HL-60/S4 treated with retinoic acid at 250 ng/mL for 4 days and 3 days (cell line): ENCODE data around the gene OLR1.
"Not testable (repeated sequence)": the region's sequence is repeated elsewhere in the genome, so short reads cannot be mapped to it uniquely, and the experiment has no call there.

ENCODE experiments used
- in situ Hi-C: fragments of 300-500 bp; cut with MboI; formaldehyde crosslinking; loops from 2 replicates; pipeline ENCODE4 v1.7.0; 2022; ENCODE audit warnings: low sequenced_read_pairs

OLR1 gene

DNA sequence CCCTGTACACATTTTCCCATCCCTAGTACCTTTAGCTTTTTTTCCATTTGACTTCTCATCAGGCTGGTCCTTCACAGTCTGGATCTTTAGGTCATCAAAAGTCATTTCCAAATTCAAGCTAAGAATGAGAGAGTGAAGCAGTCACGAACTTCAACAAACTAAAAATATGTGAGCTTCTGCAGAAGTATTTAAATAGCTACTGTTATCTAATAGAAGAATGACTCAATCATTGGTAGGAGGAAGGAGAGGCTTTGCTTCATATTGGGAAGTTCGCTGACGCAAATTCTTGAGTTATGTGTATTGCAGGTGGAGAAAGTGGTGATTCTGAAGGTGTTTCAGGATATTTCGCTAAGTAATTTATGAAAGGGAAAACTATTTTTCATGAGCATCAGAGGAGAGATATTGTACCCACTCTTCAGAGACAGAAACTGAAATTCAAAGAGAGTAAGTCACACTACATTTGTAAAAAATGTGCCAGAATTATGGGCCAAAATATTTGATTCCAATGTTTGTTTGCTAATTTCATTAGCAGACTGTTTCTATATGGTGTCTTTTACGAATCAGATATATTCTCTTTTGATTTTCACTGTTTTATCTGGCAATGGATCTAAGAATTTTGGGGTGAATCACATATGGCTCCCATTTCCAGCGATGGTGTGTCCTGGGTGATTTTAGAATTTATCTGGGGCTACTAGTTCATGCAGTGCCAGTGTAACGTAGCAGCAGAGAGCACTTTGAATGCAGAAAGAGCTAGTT lies at the start of gene OLR1:
TSS of gene OLR1 (minus strand) at position 160 of the 756 bp plus-strand sequence. CDS start at position 105, 55 bp downstream.
- in situ Hi-C loops = no loop called here

DNA sequence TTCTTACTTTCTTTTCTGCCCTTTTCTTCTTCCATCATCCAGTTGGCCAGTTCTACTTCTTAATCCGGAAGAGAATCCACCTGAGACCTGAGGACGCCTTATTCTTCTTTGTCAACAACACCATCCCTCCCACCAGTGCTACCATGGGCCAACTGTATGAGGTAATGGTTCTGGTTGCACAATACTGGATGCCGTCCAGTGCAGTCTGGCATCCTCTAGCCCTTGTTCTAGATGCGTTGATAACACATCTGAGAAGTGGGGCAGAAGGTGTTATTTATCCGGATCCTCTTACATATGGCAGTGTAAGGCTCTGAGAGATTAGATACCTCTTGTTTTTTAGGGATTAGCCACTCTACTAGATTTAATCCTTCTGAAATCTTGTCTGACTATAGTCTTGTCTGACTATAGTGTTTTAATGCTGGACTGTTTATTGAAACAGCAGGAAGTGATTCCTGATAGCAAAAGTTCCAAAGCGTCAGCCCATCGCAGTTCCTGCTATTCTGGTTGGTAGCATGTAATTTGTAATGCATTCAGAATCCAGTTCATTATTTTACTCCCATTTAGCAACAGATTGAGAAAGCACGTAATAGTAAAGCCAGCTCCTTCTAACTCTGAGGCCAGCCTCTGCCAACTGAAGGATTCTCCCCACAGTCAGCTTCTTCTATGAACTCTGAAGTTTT lies 48.6 kb upstream of the OLR1 start:
- in situ Hi-C loops = no loop called here

DNA sequence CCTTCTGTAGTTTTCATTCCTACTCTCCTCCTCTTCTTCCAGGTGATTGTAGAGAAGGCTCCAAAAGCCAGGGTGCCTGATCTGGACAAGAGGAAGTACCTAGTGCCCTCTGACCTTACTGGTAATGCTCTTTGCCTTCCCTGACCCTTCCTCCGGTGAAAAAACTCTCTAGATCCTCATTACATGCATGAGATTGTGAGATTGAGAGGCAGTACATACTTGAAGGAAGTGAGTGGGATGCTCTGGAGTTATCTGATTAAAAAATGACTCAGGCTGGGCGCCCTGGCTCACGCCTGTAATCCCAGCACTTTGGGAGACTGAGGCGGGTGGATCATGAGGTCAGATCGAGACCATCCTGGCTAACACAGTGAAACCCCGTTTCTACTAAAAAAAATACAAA lies 46.1 kb upstream of the OLR1 start:
- in situ Hi-C loops = no loop called here

DNA sequence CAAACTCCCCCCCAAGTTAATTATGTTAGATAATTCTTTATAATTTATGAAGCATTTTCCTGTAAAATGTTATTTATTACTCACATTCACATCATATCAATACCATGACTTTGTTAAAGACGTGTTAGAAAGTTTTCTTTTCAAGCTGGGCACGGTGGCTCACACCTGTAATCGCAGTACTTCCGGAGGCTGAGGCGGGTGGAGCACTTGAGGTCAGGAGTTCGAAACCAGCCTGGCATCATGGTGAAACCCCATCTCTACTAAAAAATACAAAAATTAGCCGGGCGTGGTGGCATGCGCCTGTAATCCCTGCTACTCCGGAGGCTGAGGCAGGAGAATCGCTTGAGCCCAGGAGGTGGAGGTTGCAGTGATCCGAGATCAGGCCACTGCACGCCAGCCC lies 44.0 kb upstream of the OLR1 start:
- in situ Hi-C loops = not testable (repeated sequence)

DNA sequence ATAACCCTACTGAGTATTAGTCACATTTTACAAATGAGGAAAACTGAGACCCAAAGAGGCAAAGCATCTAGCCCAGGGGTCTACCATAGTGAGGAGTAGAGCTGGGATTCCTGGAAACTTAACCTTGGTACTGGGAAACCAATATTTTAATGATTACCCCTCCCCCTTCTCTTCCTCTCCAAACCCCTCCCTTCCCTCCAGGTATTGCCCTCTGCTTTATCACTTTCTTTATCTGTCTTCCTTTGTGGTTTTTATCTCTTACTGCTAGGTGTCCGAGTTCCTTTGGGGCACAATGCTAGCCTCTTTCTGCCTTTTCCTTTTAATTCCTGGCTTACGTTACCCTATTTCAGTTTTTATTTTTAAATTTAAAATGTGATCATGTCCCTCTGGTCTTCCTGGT lies 43.5 kb upstream of the OLR1 start:
- in situ Hi-C loops = no loop called here

DNA sequence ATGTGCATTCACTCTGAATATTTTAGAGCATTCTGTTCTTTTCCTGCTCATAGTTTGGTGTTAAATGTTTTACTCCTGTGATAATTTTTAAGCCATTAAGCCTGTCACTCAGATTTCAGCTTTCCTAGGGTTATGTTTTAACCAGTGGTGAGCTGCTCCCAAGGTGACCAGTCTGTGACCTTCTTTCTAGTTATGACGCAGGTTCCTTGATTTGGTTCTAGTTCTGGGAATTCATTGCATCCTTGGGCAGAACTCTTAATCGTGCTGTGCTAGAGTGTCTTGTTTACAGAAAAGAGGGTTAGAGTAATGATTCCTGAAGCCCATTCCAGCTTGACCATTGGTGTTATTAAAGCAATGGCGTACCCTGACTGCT lies 42.9 kb upstream of the OLR1 start:
- in situ Hi-C loops = no loop called here

DNA sequence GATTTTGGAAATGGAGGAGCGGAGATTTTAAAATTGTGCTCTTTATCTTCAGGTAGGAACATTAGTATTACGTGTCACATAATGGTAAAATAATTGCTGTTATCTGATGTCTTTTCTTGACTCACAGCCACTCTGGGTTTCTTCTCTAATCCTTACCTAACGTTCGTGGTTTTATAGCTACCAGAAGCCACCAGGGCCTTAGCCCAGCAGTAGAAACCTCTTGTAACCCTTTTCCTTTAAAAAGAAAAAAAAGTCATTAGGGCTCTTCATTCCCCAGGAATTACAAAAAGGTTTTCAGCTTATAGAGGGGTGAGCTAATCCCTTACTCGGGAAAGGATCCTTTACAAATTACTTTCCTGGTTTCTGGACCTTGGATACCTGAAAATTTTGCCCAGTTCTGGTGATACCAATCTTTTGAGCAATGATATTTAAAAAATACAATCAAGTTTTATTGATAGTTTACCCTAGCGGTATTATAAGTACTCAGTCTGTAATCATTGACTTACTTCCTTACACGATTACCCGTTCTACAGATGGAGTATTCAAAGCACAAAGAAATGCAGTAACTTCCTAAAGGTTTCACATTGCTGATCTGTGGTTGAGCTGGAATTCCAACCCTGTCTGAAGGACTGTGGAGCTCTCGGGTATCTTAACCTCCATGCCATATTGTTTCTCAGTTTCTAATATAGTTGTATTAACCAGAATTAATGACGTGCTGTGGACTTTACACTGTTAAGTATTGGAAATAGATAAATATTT lies 42.4 kb upstream of the OLR1 start:
- in situ Hi-C loops = no loop called here

DNA sequence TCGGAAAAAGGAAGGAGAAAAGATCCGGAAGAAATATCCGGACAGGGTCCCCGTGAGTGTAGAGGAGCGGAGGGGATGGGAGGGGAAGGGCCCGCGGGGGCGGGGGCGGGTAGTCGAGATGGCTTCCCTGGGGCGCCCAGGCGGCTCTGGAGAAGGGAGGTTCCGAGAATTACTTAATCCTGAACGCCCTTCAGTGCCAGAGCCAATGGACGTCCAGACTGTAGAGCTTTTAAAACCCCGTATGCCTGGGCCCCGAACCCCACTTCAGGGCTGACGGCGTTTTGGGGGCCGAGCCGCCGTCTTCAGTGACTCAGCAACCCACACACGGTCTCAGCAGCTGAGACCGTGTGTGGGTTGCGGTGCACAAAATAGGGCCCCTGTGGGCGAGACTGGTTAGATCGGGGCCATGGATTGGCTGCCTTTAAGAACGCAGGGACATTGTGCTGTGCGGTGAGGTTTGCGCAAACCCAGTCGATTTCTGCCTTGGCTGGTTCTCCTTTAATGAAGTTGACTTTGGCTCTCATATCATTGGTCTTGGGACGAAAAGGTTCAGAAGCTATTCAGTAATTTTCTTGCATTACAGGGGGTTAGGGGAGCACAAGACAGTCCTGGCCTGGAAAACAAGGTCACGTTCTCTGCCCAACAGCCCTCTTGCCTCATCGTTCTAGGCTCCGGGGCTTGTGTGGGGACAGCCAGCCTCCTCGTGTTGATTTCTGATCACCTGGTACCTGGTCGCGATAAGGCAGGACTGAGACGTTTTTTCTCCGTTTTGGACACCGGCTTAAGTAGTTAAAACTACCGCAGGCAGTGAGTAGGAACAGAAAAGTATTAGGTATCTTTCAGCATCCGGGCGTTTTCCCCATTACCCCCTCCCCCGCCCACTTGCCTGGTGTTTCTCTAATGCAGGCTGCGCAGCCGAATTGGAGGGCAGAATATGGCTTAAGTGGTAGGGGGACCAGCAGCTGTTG lies 41.5 kb upstream of the OLR1 start:
- in situ Hi-C loops = no loop called here

DNA sequence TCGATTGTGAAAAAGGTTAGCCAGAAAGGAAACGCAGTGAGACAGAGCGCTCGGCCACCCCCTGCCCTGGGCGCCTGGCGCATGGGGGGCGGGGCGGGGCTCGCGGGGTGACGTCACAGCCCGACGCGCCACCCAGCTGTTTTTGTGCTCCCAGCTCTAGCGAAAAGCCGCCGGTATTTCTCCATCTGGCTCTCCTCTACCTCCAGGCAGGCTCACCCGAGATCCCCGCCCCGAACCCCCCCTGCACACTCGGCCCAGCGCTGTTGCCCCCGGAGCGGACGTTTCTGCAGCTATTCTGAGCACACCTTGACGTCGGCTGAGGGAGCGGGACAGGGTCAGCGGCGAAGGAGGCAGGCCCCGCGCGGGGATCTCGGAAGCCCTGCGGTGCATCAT lies 40.8 kb upstream of the OLR1 start, which contains the start of gene GABARAPL1:
TSS of gene GABARAPL1 (plus strand) at position 139 of the 393 bp plus-strand sequence. CDS start at position 392, 253 bp downstream.
- in situ Hi-C loops = no loop called here

DNA sequence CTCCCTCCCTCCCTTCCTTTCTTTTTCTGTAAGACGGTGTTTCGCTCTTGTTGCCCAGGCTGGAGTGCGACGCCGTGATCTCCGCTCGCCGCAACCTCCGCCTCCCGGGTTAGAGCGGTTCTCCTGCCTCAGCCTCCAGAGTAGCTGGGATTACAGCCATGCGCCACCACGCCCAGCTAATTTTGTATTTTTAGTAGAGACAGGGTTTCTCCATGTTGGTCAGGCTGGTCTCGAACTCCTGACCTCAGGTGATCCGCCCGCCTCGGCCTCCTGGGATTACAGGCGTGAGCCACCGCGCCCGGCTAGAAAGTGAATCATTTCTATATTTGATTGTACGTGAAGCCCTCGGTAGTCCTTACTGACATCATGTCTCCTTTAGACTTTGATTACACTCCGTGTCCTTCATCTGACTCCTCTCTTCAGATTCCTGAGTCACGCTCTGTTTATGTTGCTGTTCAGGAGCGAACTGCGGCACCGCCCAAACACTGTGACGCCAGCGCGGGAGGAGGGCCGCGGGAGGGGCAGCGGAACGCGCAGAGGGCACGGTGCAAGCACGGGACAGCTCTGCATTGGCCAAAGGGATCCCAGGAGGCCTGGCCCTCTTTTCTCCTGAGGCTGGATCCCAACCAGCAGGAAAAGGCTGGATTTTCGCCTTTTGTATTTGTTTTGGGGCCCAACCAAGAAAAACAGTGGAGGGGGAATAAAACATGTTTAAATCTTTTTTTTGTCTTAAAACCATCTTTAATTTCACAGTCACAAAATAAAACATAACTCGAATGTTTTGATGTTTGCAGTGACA lies 40.2 kb upstream of the OLR1 start:
- in situ Hi-C loops = no loop called here

DNA sequence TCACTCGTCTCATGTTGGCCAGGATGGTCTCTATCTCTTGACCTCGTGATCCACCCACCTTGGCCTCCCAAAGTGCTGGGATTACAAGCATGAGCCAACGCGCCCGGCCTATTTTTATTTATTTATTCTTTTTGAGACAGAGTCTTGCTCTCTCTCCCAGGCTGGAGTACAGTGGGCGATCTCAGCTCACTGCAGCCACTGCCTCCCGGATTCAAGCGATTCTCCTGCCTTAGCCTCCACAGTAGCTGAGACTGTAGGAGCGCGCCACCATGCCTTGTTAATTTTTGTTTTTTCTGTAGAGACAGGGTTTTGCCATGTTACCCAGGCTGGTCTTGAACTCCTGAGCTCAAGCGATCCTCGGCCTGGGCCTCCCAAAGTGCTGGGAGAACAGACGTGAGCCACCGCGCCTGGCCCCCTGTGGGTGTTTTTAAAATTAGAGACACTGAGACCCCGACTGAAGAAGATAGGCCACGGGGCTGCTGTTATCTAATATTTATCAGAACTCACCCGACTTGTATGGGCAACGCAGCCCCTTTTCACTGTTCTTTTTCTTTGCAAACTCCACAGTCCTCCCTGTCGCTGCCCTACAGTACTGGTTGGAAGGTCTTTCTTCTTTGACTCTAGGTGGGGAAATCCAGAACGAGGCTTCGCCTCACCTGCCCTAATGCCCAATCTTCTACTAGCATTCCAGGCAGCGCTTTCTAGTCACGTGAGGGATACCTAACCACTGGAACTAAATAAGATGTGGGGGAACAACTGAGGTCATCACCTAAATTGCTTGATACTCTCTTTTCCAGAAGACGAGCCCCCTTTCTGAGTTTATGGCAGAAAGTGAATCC lies 39.4 kb upstream of the OLR1 start:
- in situ Hi-C loops = no loop called here

DNA sequence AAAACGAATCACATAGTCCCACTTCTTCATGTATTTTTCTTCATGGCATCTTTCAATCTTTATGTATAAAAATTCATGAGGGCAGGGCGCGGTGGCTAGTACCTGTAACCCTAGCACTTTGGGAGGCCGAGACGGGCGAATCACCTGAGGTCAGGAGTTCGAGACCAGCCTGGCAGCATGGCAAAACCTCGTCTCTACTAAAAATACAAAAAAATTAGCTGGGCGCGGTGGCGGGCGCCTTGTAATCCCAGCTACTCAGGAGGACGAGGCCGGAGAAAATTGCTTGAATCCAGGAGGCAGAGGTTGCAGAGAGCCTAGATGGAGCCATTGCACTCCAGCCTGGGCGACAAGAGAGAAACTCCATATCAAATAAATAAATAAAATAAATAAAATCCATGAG lies 38.3 kb upstream of the OLR1 start:
- in situ Hi-C loops = no loop called here

DNA sequence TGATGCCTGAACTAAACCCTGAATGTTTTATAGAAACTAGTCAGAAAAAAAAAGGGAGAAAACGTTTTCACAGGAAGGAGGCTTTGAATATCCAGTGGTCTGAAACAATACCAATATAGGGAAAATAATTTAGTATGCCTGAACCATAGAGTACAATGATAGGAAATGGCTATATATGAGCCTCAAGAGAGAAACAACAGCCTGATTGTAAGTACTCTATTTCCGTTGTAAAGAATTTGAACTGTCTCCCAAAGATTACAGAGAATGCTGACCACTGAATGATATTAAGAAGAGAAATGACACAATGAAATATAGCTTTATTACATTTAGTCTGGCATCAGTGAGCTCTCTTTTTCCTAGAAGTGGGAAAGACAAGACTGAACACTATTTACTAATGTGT lies 35.2 kb upstream of the OLR1 start:
- in situ Hi-C loops = no loop called here

DNA sequence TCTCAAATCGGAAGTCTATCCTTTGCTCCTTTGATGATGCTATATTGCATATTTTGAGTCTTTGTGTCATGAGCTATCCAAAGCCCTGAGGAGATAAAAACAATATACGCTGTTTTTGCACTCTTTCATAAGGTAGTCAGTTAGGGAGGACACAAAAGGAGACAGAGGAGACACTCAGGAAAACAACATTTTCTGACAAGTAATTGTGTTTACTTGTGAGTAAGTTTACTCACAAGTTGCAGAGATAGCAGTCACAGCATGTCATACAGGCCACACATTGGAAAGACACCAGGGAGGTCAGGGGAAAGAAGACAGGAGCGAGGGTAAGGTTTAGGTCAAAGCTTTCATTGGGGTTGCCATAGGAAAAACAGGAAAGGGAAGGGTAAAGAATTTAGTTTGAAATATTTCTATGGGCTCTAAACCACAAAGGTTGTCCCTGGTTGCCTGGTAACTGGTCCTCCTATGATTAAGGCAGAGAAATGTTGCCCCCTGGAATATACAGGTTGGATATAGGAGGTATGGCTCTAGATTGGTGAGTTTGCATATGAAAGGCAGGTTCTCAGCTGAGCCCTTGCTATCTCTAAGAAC lies 33.4 kb upstream of the OLR1 start:
- in situ Hi-C loops = no loop called here

DNA sequence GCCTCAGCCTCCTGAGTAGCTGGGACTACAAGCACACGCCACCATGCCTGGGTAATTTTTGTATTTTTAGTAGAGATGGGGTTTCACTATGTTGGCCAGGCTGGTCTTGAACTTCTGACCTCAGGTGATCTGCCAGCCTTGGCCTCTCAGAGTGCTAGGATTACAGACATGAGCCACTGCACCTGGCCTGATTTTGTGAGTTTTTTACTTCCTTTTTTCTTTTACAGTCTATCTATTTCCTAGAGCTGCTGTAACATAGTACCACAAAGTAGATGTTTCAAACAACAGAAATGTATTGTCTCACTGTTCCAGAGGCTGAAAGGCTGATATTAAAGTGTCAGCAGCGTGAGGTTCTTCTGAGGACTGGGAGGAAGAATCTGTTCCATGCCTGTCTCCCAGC lies 32.6 kb upstream of the OLR1 start:
- in situ Hi-C loops = not testable (repeated sequence)

DNA sequence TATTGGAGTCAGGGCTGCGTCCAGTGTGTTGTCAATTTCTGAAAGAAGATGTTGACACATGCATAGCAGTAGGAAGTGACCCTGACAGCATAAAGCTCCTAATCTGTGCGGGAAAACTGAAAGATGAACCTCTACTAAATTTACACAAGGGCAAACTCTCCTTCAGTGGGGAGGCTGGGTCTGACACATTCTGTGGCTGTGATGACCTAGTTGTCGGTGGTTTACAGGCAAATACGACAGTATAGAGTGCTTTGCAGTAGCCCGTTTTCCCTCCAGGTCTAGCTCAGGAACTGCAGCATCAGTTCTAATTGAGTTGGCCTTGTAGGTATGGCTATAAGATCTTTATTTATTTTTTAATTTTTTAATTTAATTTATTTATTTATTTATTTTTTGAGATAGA lies 25.9 kb upstream of the OLR1 start:
- in situ Hi-C loops = no loop called here

DNA sequence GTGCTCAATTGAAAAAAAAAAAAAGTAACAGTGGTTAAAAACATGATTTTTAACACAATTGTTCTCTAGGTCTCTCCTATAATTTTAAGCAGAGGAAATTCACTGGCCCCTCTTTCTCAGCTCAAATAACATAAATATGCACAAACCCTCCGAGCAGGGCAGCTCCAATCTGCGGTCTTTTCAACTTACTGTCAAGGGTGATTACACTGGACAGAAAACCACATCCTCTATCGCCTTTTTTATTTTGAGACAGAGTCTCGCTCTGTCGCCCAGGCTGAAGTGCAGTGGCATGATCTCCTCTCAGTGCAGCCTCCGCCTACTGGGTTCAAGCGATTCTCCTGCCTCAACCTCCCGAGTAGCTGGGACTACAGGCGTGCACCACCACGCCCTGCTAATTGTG lies 24.3 kb upstream of the OLR1 start:
- in situ Hi-C loops = no loop called here

DNA sequence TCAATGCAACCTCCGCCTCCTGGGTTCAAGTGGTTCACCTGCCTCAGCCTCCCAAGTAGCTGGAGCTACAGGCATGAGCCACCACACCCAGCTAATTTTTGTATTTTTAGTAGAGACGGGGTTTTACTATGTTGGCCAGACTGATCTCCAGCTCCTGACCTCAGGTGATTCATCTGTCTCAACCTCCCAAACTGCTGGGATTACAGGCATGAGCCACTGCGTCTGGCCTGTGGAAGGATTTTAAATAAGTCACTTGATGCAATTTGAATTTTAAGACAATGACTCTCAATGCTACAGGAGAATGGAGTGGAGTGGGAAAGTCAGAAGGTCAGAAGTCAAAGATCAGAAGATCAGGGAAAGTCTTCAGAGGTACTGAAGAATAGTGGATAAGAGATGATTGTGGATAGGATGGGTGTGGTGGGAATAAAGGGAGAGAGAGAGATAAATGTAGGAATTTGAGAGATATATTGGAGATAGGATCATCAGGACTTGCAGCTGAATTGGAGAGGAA lies 22.3 kb upstream of the OLR1 start:
- in situ Hi-C loops = no loop called here
